GM12865 (cell line): ENCODE measurements around the gene MTMR3.

Source experiments
- DNase-seq: peaks from one replicate; pipeline ENCODE4 v3.0.0; 2010; ENCODE audit warnings: low read depth
- H3K4me3 ChIP-seq: 2 replicates; pipeline ENCODE4 v1.5.1; 2011; ENCODE audit warnings: mild to moderate bottlenecking, low read depth, low read length, control low read depth
- CTCF ChIP-seq: IDR thresholded peaks from 2 replicates; pipeline ENCODE4 v1.5.1; 2011; ENCODE audit warnings: low read length, control low read depth, low read depth, inconsistent platforms; ENCODE audit not compliant: insufficient read depth; ENCODE audit errors: missing control alignments

The MTMR3 gene

GRCh38 chr22:30033901-30034300 is 150.9 kb downstream of the MTMR3 start:
- no peak for DNase-seq
- no peak for TF ChIP-seq CTCF
- no peak overlapping the region for H3K4me3 ChIP-seq

- H3K4me3 ChIP-seq = no peak overlapping the region
- no peak for DNase-seq
- TF ChIP-seq CTCF = no peak
These were observed 153.7 kb downstream of the MTMR3 start for GRCh38 chr22:30036656-30037055.

- DNase-seq = no peak
- no peak overlapping the region for H3K4me3 ChIP-seq
- TF ChIP-seq CTCF = no peak
These were observed 155.2 kb downstream of the MTMR3 start for GRCh38 chr22:30038219-30038618.

- DNase-seq = no peak
- H3K4me3 ChIP-seq = no peak overlapping the region
- no peak for TF ChIP-seq CTCF
These were observed 157.7 kb downstream of the MTMR3 start for GRCh38 chr22:30040499-30041260.

- no peak overlapping the region for H3K4me3 ChIP-seq
- TF ChIP-seq CTCF = no peak
- no peak for DNase-seq
These were observed 158.5 kb downstream of the MTMR3 start for GRCh38 chr22:30041475-30041874.

GRCh38 chr22:30041881-30042280 is 158.9 kb downstream of the MTMR3 start:
- no peak for TF ChIP-seq CTCF
- no peak for DNase-seq
- H3K4me3 ChIP-seq = no peak overlapping the region

GRCh38 chr22:30043161-30043560 is 160.2 kb downstream of the MTMR3 start:
- H3K4me3 ChIP-seq = no peak overlapping the region
- DNase-seq = no peak
- TF ChIP-seq CTCF = no peak
